Measurements from ENCODE around the gene SLC29A2.

The SLC29A2 gene

DNA sequence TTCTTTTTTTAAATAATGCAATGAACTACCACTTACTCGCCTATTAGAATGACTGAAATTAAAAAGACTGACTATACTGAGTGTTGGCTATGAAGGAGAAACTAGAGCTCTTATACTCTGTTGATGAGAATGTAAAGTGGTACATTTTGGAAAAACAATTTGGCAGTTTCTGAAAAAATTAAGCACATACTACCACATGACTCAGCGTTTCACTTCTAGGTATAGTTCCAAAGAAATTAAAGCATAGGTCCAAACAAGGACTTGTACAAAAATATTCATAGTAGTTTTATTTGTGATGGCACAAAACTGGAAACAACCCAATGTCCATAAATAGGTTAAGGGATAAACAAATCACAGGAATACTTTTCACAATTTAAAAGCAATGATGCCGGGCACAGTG is 22.4 kb upstream of the SLC29A2 start:
- Histone ChIP-seq H3K4me3 (ENCODE audit: low read length) (no peak overlapping the region), H3K27me3 (replicated peaks; ENCODE audit: insufficient read depth, low read length) (peaks cover 87% of the 10 kb centered on the region), H3K9me2 (replicated peaks; ENCODE audit: insufficient read depth, low read length) (no peaks in the 10 kb centered on the region), H3K79me2 (ENCODE audit: low read length) (no peaks in the 10 kb centered on the region), H3K36me3 (replicated peaks; ENCODE audit: insufficient read depth, low read length) (no peaks in the 10 kb centered on the region), H3K27ac (ENCODE audit: low read length) (no peak overlapping the region), H3F3A (ENCODE audit: insufficient read depth, low read length) (no peaks in the 10 kb centered on the region), H4K20me1 (ENCODE audit: insufficient read depth, low read length) (no peaks in the 10 kb centered on the region), H2AFZ (ENCODE audit: low read length) (no peak overlapping the region), H3K4me1 (ENCODE audit: low read length) (no peaks in the 10 kb centered on the region), H3K9me3 (replicated peaks; ENCODE audit: insufficient read depth, low read length) (no peaks in the 10 kb centered on the region), H3K4me2 (ENCODE audit: low read depth, low read length) (no peak overlapping the region), H3K9ac (ENCODE audit: low read length) (no peak overlapping the region)
- no peak for DNase-seq
- no peak for TF ChIP-seq EZH2phosphoT487 (IDR thresholded peaks at IDR 0.05; ENCODE audit: low read length)
- no peak for TF ChIP-seq EZH2 (optimal IDR thresholded peaks at IDR 0.05; ENCODE audit: low read depth, low read length)
- TF ChIP-seq, protein P1, sequence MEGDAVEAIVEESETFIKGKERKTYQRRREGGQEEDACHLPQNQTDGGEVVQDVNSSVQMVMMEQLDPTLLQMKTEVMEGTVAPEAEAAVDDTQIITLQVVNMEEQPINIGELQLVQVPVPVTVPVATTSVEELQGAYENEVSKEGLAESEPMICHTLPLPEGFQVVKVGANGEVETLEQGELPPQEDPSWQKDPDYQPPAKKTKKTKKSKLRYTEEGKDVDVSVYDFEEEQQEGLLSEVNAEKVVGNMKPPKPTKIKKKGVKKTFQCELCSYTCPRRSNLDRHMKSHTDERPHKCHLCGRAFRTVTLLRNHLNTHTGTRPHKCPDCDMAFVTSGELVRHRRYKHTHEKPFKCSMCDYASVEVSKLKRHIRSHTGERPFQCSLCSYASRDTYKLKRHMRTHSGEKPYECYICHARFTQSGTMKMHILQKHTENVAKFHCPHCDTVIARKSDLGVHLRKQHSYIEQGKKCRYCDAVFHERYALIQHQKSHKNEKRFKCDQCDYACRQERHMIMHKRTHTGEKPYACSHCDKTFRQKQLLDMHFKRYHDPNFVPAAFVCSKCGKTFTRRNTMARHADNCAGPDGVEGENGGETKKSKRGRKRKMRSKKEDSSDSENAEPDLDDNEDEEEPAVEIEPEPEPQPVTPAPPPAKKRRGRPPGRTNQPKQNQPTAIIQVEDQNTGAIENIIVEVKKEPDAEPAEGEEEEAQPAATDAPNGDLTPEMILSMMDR (IDR thresholded peaks at IDR 0.05; ENCODE audit: low read length) = no peak

DNA sequence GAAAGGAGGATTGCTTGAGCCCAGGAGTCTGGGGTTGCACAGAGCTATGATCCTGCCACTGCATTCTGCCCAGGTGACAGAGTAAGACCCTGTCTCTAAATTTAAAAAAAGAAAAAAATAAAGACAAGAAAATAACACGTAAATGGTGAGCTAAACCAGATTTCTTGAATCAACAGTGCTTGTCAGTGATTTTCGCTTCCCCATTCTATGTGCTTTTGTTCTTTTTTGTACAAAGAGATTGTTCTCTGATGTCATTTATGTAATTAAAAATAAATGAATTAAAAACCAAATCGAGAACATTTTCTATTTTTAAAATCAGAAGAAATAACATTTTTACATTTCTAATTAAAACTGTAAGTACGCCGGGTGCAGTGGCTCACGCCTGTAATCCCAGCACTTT is 19.8 kb upstream of the SLC29A2 start:
- no peak overlapping the region for H3K4me2 ChIP-seq (ENCODE audit: low read depth, low read length)
- H3K9me3 ChIP-seq (replicated peaks; ENCODE audit: insufficient read depth, low read length) = no peaks in the 10 kb centered on the region
- no peak for TF ChIP-seq EZH2 (optimal IDR thresholded peaks at IDR 0.05; ENCODE audit: low read depth, low read length)
- DNase-seq = no peak
- H3K36me3 ChIP-seq (replicated peaks; ENCODE audit: insufficient read depth, low read length) = no peaks in the 10 kb centered on the region
- H3K4me3 ChIP-seq (ENCODE audit: low read length) = no peak overlapping the region
- no peaks in the 10 kb centered on the region for H4K20me1 ChIP-seq (ENCODE audit: insufficient read depth, low read length)
- no peak overlapping the region for H2AFZ ChIP-seq (ENCODE audit: low read length)
- no peaks in the 10 kb centered on the region for H3K79me2 ChIP-seq (ENCODE audit: low read length)
- H3K27me3 ChIP-seq (replicated peaks; ENCODE audit: insufficient read depth, low read length) = peaks cover 80% of the 10 kb centered on the region
- no peaks in the 10 kb centered on the region for H3K9me2 ChIP-seq (replicated peaks; ENCODE audit: insufficient read depth, low read length)
- no peaks in the 10 kb centered on the region for H3F3A ChIP-seq (ENCODE audit: insufficient read depth, low read length)
- H3K27ac ChIP-seq (ENCODE audit: low read length) = no peak overlapping the region
- H3K9ac ChIP-seq (ENCODE audit: low read length) = no peak overlapping the region
- no peaks in the 10 kb centered on the region for H3K4me1 ChIP-seq (ENCODE audit: low read length)

DNA sequence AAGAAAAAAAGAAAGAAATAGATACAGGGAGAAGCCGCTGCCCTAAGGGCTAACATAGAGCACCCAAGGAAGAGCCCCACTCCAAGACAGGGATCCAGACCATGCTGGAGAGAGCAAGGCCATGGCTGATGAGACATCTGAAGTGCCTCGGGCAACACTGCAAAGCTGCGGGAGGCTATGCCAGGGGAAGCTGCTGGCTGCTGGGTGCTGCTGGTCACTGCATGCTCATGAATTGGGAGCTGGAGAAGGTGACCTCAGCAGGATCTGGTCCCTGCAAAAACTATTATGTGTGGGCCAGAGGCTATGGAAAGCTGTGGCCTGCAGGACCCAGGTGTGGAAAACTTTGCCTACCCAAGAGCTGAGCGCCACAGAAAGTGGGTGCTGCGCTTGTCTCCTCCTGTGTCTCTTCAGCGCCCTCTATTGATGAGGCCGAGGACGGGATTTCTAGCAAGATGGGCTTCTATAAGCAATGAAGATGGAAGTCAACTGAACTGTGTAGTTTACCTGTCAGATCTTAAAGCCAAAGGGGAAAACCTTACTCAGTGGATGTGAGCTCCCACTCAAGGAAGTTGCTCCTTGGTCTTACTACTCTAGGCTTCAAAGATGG is 17.3 kb upstream of the SLC29A2 start:
- Histone ChIP-seq H3K9me3 (replicated peaks; ENCODE audit: insufficient read depth, low read length) (no peaks in the 10 kb centered on the region), H3K4me3 (ENCODE audit: low read length) (no peak overlapping the region), H3K4me1 (ENCODE audit: low read length) (no peaks in the 10 kb centered on the region), H3F3A (ENCODE audit: insufficient read depth, low read length) (no peaks in the 10 kb centered on the region), H3K27ac (ENCODE audit: low read length) (no peak overlapping the region), H3K9ac (ENCODE audit: low read length) (no peak overlapping the region), H2AFZ (ENCODE audit: low read length) (no peak overlapping the region), H4K20me1 (ENCODE audit: insufficient read depth, low read length) (no peaks in the 10 kb centered on the region), H3K27me3 (replicated peaks; ENCODE audit: insufficient read depth, low read length) (peaks cover 71% of the 10 kb centered on the region), H3K79me2 (ENCODE audit: low read length) (no peaks in the 10 kb centered on the region), H3K36me3 (replicated peaks; ENCODE audit: insufficient read depth, low read length) (no peaks in the 10 kb centered on the region), H3K4me2 (ENCODE audit: low read depth, low read length) (no peak overlapping the region), H3K9me2 (replicated peaks; ENCODE audit: insufficient read depth, low read length) (no peaks in the 10 kb centered on the region)
- peak; percentile 72 for DNase-seq
- no peak for TF ChIP-seq EZH2 (optimal IDR thresholded peaks at IDR 0.05; ENCODE audit: low read depth, low read length)
- TF ChIP-seq, protein P1 (IDR thresholded peaks at IDR 0.05; ENCODE audit: low read length) = peak; percentile 81
